ENCODE data around the gene SMAD6.

DNA sequence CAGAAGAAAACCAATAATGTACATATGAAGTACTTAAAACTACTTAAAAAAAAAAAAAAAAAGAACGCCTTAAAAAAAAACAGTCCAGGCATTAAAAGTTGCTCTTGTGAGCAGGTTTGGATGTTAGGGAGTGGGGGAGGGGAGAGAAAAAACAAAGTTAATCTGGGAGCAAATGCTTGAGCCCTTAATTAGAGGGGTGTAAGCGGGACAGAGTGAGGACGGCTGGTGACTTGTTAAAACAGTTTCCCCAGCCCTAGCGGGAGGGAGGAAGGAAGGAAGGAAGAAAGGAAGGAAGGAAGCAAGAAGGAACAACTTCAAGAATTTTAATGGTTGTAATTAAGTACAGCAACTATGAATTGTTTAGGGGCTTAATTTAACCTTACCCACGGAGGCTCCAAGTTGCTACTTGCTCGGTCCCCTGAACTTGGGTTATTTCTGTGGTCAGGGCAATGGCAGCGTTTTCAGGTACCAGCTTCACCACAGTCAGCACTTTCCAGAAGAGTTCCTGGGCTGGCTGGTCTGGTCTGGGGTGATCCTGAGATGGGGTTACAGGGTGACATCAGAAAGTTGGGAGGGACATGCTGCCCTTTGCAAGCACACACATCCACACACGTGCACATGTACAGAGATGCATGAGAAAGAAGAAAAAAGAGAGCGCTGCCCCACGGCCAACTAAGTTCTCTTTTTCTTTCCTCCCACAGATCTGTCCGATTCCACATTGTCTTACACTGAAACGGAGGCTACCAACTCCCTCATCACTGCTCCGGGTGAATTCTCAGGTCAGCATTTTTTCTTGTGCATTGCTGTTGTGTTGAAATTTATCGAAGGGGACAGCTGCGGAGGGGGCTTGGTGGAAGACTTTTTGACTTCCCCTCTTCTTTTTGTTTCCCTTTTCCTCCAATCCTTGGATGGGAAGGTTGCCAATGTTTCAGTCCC, 14.0 kb downstream of the SMAD6 start:
- TF ChIP-seq, protein P1, sequence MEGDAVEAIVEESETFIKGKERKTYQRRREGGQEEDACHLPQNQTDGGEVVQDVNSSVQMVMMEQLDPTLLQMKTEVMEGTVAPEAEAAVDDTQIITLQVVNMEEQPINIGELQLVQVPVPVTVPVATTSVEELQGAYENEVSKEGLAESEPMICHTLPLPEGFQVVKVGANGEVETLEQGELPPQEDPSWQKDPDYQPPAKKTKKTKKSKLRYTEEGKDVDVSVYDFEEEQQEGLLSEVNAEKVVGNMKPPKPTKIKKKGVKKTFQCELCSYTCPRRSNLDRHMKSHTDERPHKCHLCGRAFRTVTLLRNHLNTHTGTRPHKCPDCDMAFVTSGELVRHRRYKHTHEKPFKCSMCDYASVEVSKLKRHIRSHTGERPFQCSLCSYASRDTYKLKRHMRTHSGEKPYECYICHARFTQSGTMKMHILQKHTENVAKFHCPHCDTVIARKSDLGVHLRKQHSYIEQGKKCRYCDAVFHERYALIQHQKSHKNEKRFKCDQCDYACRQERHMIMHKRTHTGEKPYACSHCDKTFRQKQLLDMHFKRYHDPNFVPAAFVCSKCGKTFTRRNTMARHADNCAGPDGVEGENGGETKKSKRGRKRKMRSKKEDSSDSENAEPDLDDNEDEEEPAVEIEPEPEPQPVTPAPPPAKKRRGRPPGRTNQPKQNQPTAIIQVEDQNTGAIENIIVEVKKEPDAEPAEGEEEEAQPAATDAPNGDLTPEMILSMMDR (conservative IDR thresholded peaks at IDR 0.05; ENCODE audit: low read length): no peak
- TF ChIP-seq EZH2phosphoT487 (IDR thresholded peaks at IDR 0.05; ENCODE audit: borderline replicate concordance): no peak
